ENCODE measurements around the gene DCXR. TPM values are rescaled to one million over a fixed set of nuclear protein-coding genes. Genes with fewer than 3 reads are reported as not detected.

DCXR gene
- total and polyA plus RNA-seq, 10 of the 15 experiments (the other 5 are each of a cell fraction or from before 2014, with no cell fraction given) = 12.3 to 139 (median 88.9) TPM

- Histone ChIP-seq H3K27me3 (replicated peaks in 1 of 2; ENCODE audit: control insufficient read depth in 2 of 2, insufficient read depth in 2 of 2, low read length in 1 of 2) (no peaks in the 10 kb centered on the region), H3K27ac (ENCODE audit: control insufficient read depth, insufficient read depth) (no peak overlapping the region), H3K9ac (ENCODE audit: control insufficient read depth, insufficient read depth, low read length) (no peak overlapping the region), H3K4me2 (ENCODE audit: control insufficient read depth, insufficient read depth) (no peak overlapping the region), H3K4me3 (no peak overlapping the region), H4K20me1 (ENCODE audit: control insufficient read depth, insufficient read depth) (no peaks in the 10 kb centered on the region), H3K79me2 (ENCODE audit: control insufficient read depth, insufficient read depth, low read length) (no peaks in the 10 kb centered on the region), H2AFZ (ENCODE audit: control insufficient read depth, low read depth, low read length) (no peak overlapping the region), H3K36me3 (ENCODE audit: control insufficient read depth in 2 of 2, insufficient read depth in 2 of 2, low read length in 1 of 2) (no peaks in the 10 kb centered on the region; a peak in 1 of 4 replicates), H3K9me3 (replicated peaks; ENCODE audit: control insufficient read depth, insufficient read depth, low read length) (no peaks in the 10 kb centered on the region), H3K4me1 (ENCODE audit: control insufficient read depth, insufficient read depth, low read length) (no peaks in the 10 kb centered on the region)
- POLR2A ChIA-PET = no interaction called here
- RAD21 ChIA-PET (ENCODE audit: unreplicated experiment) = no interaction called here
- TF ChIP-seq GATAD2B (conservative IDR thresholded peaks at IDR 0.05; ENCODE audit: low read depth) = no peak
- no peak for TF ChIP-seq TCF7 (IDR thresholded peaks at IDR 0.05; ENCODE audit: borderline replicate concordance)
- no peak for TF ChIP-seq SPI1 (IDR thresholded peaks at IDR 0.05; ENCODE audit: borderline replicate concordance, insufficient read depth, low read depth, low read length)
- TF ChIP-seq RFX5 (IDR thresholded peaks at IDR 0.05; ENCODE audit: low read depth, low read length) = no peak
- TF ChIP-seq ZBTB40 (IDR thresholded peaks at IDR 0.05; ENCODE audit: borderline replicate concordance) = no peak
- no peak for TF ChIP-seq HCFC1 (IDR thresholded peaks at IDR 0.05; ENCODE audit: low read length)
- TF ChIP-seq TAF1 (IDR thresholded peaks at IDR 0.05; ENCODE audit: borderline replicate concordance, low read depth, low read length) = no peak
- TF ChIP-seq EED (IDR thresholded peaks at IDR 0.05; ENCODE audit: low read depth) = no peak
- TF ChIP-seq PAX5 (IDR thresholded peaks at IDR 0.05; ENCODE audit: borderline replicate concordance, low read depth, low read length) = no peak
- TF ChIP-seq, protein P1, sequence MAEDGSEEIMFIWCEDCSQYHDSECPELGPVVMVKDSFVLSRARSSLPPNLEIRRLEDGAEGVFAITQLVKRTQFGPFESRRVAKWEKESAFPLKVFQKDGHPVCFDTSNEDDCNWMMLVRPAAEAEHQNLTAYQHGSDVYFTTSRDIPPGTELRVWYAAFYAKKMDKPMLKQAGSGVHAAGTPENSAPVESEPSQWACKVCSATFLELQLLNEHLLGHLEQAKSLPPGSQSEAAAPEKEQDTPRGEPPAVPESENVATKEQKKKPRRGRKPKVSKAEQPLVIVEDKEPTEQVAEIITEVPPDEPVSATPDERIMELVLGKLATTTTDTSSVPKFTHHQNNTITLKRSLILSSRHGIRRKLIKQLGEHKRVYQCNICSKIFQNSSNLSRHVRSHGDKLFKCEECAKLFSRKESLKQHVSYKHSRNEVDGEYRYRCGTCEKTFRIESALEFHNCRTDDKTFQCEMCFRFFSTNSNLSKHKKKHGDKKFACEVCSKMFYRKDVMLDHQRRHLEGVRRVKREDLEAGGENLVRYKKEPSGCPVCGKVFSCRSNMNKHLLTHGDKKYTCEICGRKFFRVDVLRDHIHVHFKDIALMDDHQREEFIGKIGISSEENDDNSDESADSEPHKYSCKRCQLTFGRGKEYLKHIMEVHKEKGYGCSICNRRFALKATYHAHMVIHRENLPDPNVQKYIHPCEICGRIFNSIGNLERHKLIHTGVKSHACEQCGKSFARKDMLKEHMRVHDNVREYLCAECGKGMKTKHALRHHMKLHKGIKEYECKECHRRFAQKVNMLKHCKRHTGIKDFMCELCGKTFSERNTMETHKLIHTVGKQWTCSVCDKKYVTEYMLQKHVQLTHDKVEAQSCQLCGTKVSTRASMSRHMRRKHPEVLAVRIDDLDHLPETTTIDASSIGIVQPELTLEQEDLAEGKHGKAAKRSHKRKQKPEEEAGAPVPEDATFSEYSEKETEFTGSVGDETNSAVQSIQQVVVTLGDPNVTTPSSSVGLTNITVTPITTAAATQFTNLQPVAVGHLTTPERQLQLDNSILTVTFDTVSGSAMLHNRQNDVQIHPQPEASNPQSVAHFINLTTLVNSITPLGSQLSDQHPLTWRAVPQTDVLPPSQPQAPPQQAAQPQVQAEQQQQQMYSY (CRISPR knock-in tag; IDR thresholded peaks at IDR 0.05) = no peak
- no peak for TF ChIP-seq WRNIP1 (IDR thresholded peaks at IDR 0.05; ENCODE audit: borderline replicate concordance, low read depth, low read length)
- no peak for TF ChIP-seq ATF2 (IDR thresholded peaks at IDR 0.05; ENCODE audit: low read length)
- TF ChIP-seq SRF (IDR thresholded peaks at IDR 0.05; ENCODE audit: low read depth in 2 of 2, low read length in 2 of 2) = no peak
- TF ChIP-seq LARP7 (IDR thresholded peaks at IDR 0.05) = no peak
- TF ChIP-seq HDAC6 (IDR thresholded peaks at IDR 0.05; ENCODE audit: unreplicated experiment) = no peak
- TF ChIP-seq SMAD1 (IDR thresholded peaks at IDR 0.05; ENCODE audit: low read depth, partially characterized antibody) = no peak
- CTCF ChIA-PET = interaction anchor here (1.3 kb wide), 1 partner anchor 54 kb away, joined by 3 read pairs; no protein-coding TSS in a partner anchor
- WGBS (ENCODE audit: insufficient coverage, insufficient replicate concordance, low lambda C conversion rate, missing lambda C conversion rate) = 77% methylated on average over 22 of the region's 22 CpGs
- no peak for DNase-seq (ENCODE audit: low read depth, low spot score)
- intact Hi-C loops (cut with micrococcal nuclease; ENCODE audit: unreplicated experiment) = no loop called here
- in situ Hi-C loops (cut with MboI) = no loop called here
- FAIRE-seq = no peak
- no peak for ATAC-seq
- no TSS peak for BruUV-seq (replicated peaks)
- SMC1A ChIA-PET (ENCODE audit: uncharacterized antibody, unreplicated experiment) = no interaction called here
These were observed 24.2 kb downstream of the DCXR start for GRCh38 chr17:82013341-82013740.
